ENCODE results near the gene SAMD8. TPM values are rescaled to one million over a fixed set of nuclear protein-coding genes. Genes with fewer than 3 reads are reported as not detected.

SAMD8 gene
- polyA plus RNA-seq, 5 donors: 9.9 to 16.7 (median 14.2) TPM

- DNase-seq: peak in 1 of 2 donors; percentile 35
These were observed 27.3 kb upstream of the SAMD8 start for GRCh38 chr10:75083972-75084833.

DNA sequence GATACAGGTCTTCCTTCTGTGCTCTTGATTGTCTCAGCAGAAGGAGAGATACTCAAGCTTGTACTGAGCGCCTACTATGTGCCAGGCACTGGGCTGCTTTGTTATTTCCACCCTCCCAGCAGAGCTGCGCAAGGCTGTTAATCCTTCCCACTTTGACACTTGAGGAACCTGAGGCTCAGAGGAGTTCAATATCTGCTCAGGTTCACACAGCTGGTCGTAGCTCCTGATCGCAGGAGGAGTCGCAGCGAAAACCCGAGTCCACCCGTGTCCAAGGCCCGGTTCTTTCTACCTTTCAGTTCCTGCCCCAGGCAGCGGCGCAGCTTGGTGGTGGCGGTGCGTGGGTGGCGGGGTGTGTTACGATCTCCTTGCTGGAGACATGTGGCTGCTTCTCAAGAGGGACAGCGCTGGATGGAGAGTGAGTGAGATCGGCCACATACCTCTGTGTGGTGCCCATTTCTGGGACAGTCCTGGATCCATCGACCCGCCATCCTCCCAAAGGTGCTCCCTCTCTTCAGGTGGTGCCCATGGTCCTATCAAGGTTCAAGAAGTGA is 26.5 kb upstream of the SAMD8 start:
- DNase-seq: no peak

- no peak for DNase-seq
These were observed 25.1 kb upstream of the SAMD8 start for GRCh38 chr10:75086278-75086934.

DNA sequence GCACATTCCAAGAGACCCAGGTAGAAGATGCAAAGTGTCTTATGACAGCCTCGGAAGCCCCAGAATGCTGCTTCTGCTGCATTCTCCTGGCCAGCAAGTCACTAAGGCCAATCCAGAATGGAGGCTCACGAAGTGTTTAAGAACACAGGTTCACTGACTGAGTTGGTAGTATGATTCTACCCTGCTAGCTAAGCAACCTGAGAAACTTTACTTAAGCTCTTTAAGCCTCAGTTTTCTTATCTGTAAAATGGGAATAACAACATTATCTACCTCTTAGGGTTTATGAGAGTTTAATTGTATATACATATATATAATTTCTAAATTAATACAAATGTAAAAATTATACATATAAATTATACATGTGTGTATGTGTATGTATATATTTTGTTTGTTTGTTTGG is 22.8 kb upstream of the SAMD8 start:
- no peak for DNase-seq

DNA sequence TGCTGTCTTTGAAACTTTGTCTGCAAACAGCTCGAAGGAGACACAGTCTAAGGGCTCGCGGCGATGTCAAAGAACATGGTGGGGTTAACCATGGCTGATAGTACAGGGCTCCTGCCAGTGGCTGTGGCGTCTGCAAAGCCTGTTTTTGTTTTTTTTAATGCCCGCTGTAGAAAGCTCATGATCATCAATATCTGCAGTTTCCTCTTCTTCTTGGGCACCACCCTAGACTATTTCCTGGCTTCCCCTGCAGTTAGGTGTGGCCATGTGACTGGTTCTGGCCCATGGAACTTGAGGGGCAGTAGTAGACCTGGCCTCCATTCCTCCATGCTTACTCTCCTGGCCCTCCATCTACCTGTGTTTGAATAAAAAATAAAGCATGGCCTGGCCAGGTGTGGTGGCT is 21.8 kb upstream of the SAMD8 start:
- DNase-seq: no peak

GRCh38 chr10:75091146-75091545 is 20.3 kb upstream of the SAMD8 start:
- DNase-seq: no peak

- no peak for DNase-seq
These were observed 17.0 kb upstream of the SAMD8 start for GRCh38 chr10:75094465-75094864.

DNA sequence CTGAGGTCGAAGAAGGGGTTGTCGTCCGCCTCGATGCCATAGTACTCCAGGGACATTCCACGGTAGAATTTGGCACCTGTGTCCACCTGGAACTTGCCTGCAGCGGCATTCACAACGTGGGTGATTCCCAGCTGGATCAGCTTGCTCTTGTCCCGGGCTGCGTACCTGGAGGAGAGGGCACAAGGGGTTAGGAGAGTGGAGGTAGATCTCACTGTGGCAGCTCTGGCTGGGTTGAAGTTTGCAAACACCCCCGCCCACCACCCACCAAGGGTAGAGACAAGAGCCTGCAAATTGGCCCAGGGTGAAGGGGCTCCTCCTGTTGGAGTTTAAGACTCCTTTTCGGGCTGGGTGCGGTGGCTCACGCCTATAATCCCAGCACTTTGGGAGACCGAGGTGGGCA is 15.8 kb upstream of the SAMD8 start:
- DNase-seq: no peak

DNA sequence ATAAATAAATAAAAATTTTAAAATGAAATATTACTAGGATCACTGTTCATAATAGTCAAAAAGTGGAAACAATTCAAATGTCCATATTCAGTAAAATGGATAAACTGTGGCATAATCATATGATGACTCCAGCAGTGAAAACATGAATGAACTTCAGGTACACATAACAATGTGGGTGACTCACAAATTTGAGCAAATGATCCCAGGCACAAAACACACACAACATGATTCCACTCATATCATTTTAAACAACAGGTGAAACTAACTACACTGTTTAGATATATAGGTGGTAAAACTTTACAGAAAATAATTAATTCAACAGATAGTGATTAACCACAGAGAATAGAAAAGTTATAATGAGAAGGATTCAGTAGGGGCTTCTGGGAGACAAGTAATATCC is 14.7 kb upstream of the SAMD8 start:
- DNase-seq: no peak

DNA sequence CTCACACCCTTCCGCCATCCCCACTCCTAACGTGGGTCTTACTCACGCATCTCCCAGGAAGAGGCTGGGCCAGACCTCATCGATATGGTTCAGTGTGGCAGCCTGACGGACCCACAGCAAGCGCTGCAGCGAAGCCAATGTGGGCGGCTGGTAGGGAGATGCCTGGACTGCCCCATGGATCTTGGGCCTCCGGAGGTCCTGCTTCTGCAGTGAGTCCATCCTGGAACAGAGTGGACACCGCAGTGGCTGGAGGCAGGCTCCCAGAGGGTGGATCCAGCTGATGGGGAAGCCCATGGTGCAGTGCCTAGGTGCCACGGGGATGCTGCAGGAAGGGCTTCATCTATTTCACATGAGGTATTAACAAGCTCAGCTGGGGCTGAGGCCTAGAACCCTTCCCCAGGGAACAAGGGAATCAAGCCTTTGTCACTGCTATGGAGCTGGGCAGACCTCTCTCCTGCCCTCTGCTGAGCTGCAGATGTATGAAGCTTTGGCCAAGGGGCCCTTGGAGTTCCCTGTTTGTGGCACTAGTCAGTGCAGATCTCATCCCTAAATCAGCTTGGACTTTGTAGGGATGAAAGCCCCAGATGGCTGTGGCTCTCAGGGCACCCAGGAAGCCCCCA is 13.7 kb upstream of the SAMD8 start:
- no peak for DNase-seq

- no peak for DNase-seq
These were observed 12.4 kb upstream of the SAMD8 start for GRCh38 chr10:75098902-75099673.

DNA sequence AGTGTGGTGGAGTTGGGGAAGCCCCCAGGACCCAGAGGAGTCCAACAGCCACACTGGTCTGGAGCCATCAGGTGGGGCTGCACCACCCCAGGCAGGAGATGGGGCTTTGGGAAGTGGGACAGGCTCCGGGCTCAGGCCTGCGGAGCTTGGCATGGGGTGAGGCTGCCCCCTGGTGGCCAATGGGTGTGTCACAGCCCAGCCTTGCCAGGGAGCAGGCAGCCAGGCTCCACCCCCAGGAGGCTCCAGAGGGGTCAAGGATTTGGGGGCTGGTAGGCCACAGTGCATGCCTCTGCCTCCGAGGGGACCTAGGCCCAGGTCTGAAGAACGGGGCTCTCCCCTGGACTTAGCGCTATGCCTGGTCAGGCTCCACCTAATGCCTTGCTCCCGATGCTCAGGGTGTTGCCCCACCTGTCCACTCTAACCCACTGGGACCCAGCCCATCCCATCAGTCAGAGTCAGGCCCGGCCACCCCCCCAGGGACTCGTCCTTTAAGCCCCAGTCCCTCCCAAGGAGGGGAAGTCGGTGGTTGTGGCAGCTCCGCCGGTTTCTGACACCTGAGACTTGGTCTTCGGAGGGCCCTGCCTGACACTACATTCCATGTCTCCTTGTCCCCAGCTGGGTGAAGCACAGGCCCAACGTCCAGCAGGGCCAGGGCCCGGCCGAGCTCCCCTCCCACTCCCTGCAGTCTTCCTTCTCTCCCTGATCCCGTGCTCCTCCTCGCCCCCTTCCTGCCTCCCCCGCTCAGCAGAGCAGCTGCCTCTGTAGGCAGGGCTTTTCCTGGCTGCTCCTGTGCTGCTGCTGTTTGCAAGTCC is 11.3 kb upstream of the SAMD8 start:
- DNase-seq: peak; percentile 59 to 65

DNA sequence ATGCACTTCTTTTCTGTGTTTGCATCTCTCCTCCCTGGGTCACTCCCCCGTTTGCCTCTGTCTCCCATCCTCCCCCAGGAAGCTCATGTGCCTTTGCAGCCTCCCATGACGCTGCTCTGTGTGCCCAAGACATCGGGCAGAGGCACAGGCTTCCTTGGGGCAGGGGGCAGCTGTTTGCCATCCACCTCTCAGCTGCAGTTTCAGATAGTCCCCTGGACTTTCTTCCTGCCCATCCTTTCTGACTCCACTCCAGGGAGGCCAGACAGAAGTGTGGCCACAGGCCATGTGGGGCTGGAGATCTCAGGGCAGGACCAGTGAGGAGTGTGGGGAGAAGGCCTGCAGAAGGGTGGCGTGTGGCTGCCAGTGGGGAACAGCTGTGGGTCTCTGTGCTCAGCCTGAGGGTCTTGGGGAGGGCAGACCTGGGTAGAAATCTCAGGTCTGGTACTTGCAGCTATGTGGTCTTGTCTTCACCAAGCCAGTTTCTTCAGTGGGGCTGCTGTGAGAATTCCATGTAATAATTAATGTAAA is 10.6 kb upstream of the SAMD8 start:
- DNase-seq: no peak

GRCh38 chr10:75101416-75102251 is 9.8 kb upstream of the SAMD8 start:
- DNase-seq: no peak

GRCh38 chr10:75102830-75103673 is 8.4 kb upstream of the SAMD8 start:
- DNase-seq: no peak

DNA sequence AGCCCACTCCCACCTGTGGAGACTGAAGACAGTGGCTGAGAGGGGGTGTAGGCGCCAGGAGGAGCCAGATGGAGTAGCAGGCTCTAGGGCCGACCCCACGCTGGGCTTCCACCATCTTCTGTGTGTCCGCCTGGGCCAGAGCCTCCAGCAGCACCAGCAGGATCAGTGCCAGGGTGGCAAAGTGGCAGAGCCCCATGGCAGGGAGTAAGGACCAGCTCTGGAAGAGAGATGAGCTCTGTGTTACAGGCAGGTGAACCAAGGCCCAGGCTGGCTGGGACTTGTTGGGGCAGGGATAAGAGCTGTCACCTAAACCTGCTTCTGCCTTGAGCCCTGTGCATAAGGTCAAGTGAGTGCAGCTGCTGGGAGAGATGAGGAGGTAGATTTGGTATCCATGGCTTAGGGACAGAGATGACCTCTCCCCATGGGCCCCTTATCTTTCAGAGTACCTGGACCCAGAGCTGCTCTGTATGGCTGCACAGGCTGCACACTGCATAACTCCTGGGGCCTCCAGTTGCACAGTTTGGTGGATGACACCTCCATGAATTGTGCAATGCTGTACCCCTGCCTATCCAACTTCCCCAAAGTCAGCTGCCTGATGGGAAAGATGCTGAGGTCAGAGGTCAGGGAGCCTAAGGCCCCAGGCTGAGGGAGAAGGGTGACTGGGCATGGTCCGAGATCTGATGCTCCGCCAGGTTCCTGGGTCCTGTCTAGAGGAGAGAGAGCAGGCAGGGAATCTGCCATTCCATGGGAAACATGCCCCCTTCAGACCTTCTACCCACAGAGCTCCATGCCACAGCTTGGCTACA is 7.4 kb upstream of the SAMD8 start:
- DNase-seq: no peak

GRCh38 chr10:75104842-75105241 is 6.6 kb upstream of the SAMD8 start:
- no peak for DNase-seq
